ENCODE data around the gene MIEF2. TPM values are rescaled to one million over a fixed set of nuclear protein-coding genes. Genes with fewer than 3 reads are reported as not detected.

Gene MIEF2
- total RNA-seq, 1 experiment from 2014 or later: 29.6 TPM

- intact Hi-C loops (cut with micrococcal nuclease; ENCODE audit: unreplicated experiment): loop anchor here (1.0 kb wide), 1 partner anchor 58 kb away; the partner anchor contains the start of gene SMCR8
- H2AFZ ChIP-seq: peak overlapping the region; percentile 72
- H3K27me3 ChIP-seq (ENCODE audit: insufficient read depth, low read depth): no peaks in the 10 kb centered on the region
- H3K36me3 ChIP-seq (ENCODE audit: low read depth): peaks cover 38% of the 10 kb centered on the region
- BruUV-seq (replicated peaks): TSS peak; percentile 19
- TF ChIP-seq EZH2 (IDR thresholded peaks at IDR 0.05; ENCODE audit: low read depth): no peak
- TF ChIP-seq CTCF (conservative IDR thresholded peaks at IDR 0.05): no peak
- peaks cover 47% of the 10 kb centered on the region for H3K79me2 ChIP-seq (ENCODE audit: low read depth)
- H3K4me3 ChIP-seq: peak overlapping the region; percentile 77
- H4K20me1 ChIP-seq (ENCODE audit: insufficient read depth): peaks cover 40% of the 10 kb centered on the region
- H3F3A ChIP-seq (ENCODE audit: insufficient read depth, low read depth): peaks cover 47% of the 10 kb centered on the region
- H3K4me1 ChIP-seq (replicated peaks; ENCODE audit: insufficient read depth): peaks cover 37% of the 10 kb centered on the region
- CTCF ChIA-PET: interaction anchor here (1.3 kb wide), 2 partner anchors 20 to 22 kb away, joined by 3 to 5 read pairs; no protein-coding TSS in a partner anchor
- POLR2A ChIA-PET (ENCODE audit: unreplicated experiment): interaction anchor here (0.6 to 0.7 kb wide), 5 partner anchors 67 to 1379 kb away, joined by 3 to 8 read pairs (median 4); no protein-coding TSS in a partner anchor
- H3K27ac ChIP-seq: peak overlapping the region; percentile 96
- no peaks in the 10 kb centered on the region for H3K9me2 ChIP-seq (ENCODE audit: insufficient read depth)
- H3K4me2 ChIP-seq: peak overlapping the region; percentile 98
- no peaks in the 10 kb centered on the region for H3K9me3 ChIP-seq (ENCODE audit: insufficient read depth, low read depth)
- DNase-seq: peak; percentile 85 to 86
Observed at GRCh38 chr17:18257268-18257981, 3.0 kb upstream of the MIEF2 start.

GRCh38 chr17:18257982-18258355 lies 2.5 kb upstream of the MIEF2 start:
- no peaks in the 10 kb centered on the region for H3K27me3 ChIP-seq (ENCODE audit: insufficient read depth, low read depth)
- H4K20me1 ChIP-seq (ENCODE audit: insufficient read depth): peaks cover 38% of the 10 kb centered on the region
- ChIA-PET CTCF (interaction anchor here (1.3 kb wide), 1 partner anchor 22 kb away, joined by 5 read pairs; no protein-coding TSS in a partner anchor), POLR2A (ENCODE audit: unreplicated experiment) (interaction anchor here (0.6 kb wide), 2 partner anchors 417 to 1380 kb away, joined by 4 to 5 read pairs; no protein-coding TSS in a partner anchor)
- no peak for TF ChIP-seq EZH2 (IDR thresholded peaks at IDR 0.05; ENCODE audit: low read depth)
- TF ChIP-seq CTCF (conservative IDR thresholded peaks at IDR 0.05): 0 out of 2 replicates have a peak, but pooled peaks have one; percentile 11
- no peaks in the 10 kb centered on the region for H3K9me3 ChIP-seq (ENCODE audit: insufficient read depth, low read depth)
- H3K4me2 ChIP-seq: peak overlapping the region; percentile 98
- H3K79me2 ChIP-seq (ENCODE audit: low read depth): peaks cover 52% of the 10 kb centered on the region
- H2AFZ ChIP-seq: peak overlapping the region; percentile 72
- H3K27ac ChIP-seq: peak overlapping the region; percentile 96
- H3K4me3 ChIP-seq: peak overlapping the region; percentile 77
- DNase-seq: peak; percentile 75 to 88
- H3K4me1 ChIP-seq (replicated peaks; ENCODE audit: insufficient read depth): peaks cover 39% of the 10 kb centered on the region
- H3K36me3 ChIP-seq (ENCODE audit: low read depth): peaks cover 33% of the 10 kb centered on the region
- H3F3A ChIP-seq (ENCODE audit: insufficient read depth, low read depth): peaks cover 51% of the 10 kb centered on the region
- BruUV-seq (replicated peaks): no TSS peak
- no peaks in the 10 kb centered on the region for H3K9me2 ChIP-seq (ENCODE audit: insufficient read depth)
- intact Hi-C loops (cut with micrococcal nuclease; ENCODE audit: unreplicated experiment): loop anchor here (1.0 to 2.0 kb wide), 2 partner anchors 57 to 75 kb away; partner anchors contain the start of genes ALKBH5 and SMCR8

- Histone ChIP-seq H3F3A (ENCODE audit: insufficient read depth, low read depth) (peaks cover 51% of the 10 kb centered on the region), H3K9me2 (ENCODE audit: insufficient read depth) (no peaks in the 10 kb centered on the region), H3K4me1 (replicated peaks; ENCODE audit: insufficient read depth) (peaks cover 39% of the 10 kb centered on the region), H3K9me3 (ENCODE audit: insufficient read depth, low read depth) (no peaks in the 10 kb centered on the region), H2AFZ (peak within 1 kb of the TSS; percentile 72), H4K20me1 (ENCODE audit: insufficient read depth) (peaks cover 33% of the 10 kb centered on the region), H3K36me3 (ENCODE audit: low read depth) (peaks cover 28% of the 10 kb centered on the region), H3K79me2 (ENCODE audit: low read depth) (peaks cover 58% of the 10 kb centered on the region), H3K4me3 (peak within 1 kb of the TSS; percentile 84), H3K4me2 (peak within 1 kb of the TSS; percentile 98), H3K27me3 (ENCODE audit: insufficient read depth, low read depth) (no peaks in the 10 kb centered on the region), H3K27ac (peak within 1 kb of the TSS; percentile 96)
- DNase-seq: peak; percentile 62 to 63
- no TSS peak for BruUV-seq (replicated peaks)
- CTCF ChIA-PET: no interaction called here
- POLR2A ChIA-PET (ENCODE audit: unreplicated experiment): interaction anchor here (0.6 kb wide), 2 partner anchors 11 to 153 kb away, joined by 4 to 5 read pairs; no protein-coding TSS in a partner anchor
- intact Hi-C loops (cut with micrococcal nuclease; ENCODE audit: unreplicated experiment): loop anchor here (2.0 kb wide), 1 partner anchor 76 kb away; the partner anchor contains the start of gene ALKBH5
- TF ChIP-seq EZH2 (IDR thresholded peaks at IDR 0.05; ENCODE audit: low read depth) (no peak), CTCF (conservative IDR thresholded peaks at IDR 0.05) (no peak)
Observed at GRCh38 chr17:18258356-18259038, 2.0 kb upstream of the MIEF2 start, which contains the start of gene FLII. Gene FLII, minus strand, starts transcription at chr17:18258738. Its CDS starts 48 bp downstream, at chr17:18258690.
